Endodermal cell (in vitro differentiated cells): ENCODE results near the gene KCNN3. TPM values are rescaled to one million over a fixed set of nuclear protein-coding genes. Genes with fewer than 3 reads are reported as not detected.

ENCODE experiments used
- DNase-seq: peaks from one replicate; pipeline ENCODE4 v3.0.0-alpha.2; 2017
- H3K27ac ChIP-seq: 2 replicates; pipeline ENCODE4 v1.5.1; 2013; ENCODE audit warnings: mild to moderate bottlenecking, low read depth, low read length, moderate library complexity
- H3K27me3 ChIP-seq: 2 replicates; pipeline ENCODE4 v1.6.1; 2013; ENCODE audit warnings: mild to moderate bottlenecking, low read length, moderate library complexity; ENCODE audit not compliant: insufficient read depth, control insufficient read depth, poor library complexity, severe bottlenecking
- H3K36me3 ChIP-seq: 2 replicates; pipeline ENCODE4 v1.7.0; 2013; ENCODE audit warnings: mild to moderate bottlenecking, low read length, moderate library complexity; ENCODE audit not compliant: control insufficient read depth, insufficient read depth
- H3K4me1 ChIP-seq: one replicate; pipeline ENCODE4 v1.7.0; 2013; ENCODE audit warnings: low read length; ENCODE audit not compliant: control insufficient read depth, insufficient read depth
- H3K4me3 ChIP-seq: 2 replicates; pipeline ENCODE4 v1.5.1; 2013; ENCODE audit warnings: mild to moderate bottlenecking, low read length, moderate library complexity
- H3K9ac ChIP-seq: 2 replicates; pipeline ENCODE4 v1.6.1; 2013; ENCODE audit warnings: mild to moderate bottlenecking, low read length, moderate library complexity; ENCODE audit not compliant: poor library complexity, severe bottlenecking; ENCODE audit errors: extremely low read depth
- H3K9me3 ChIP-seq: 2 replicates; pipeline ENCODE4 v1.6.1; 2013; ENCODE audit warnings: mild to moderate bottlenecking, low read length, moderate library complexity; ENCODE audit not compliant: control insufficient read depth
- H3K27ac Mint-ChIP-seq: 2 replicates; pipeline ENCODE4 v1.8.0; 2020; ENCODE audit warnings: mixed read lengths
- H3K27me3 Mint-ChIP-seq: 2 replicates; pipeline ENCODE4 v1.8.0; 2021; ENCODE audit warnings: mild to moderate bottlenecking, mixed read lengths; ENCODE audit not compliant: insufficient read depth
- H3K36me3 Mint-ChIP-seq: 2 replicates; pipeline ENCODE4 v1.8.0; 2020; ENCODE audit warnings: low read depth, mixed read lengths
- H3K4me1 Mint-ChIP-seq: 2 replicates; pipeline ENCODE4 v1.8.0; 2020; ENCODE audit warnings: mixed read lengths
- H3K4me3 Mint-ChIP-seq: 2 replicates; pipeline ENCODE4 v1.8.0; 2020; ENCODE audit warnings: mild to moderate bottlenecking, moderate library complexity, mixed read lengths
- H3K9me3 Mint-ChIP-seq: 2 replicates; pipeline ENCODE4 v1.8.0; 2020; ENCODE audit warnings: mild to moderate bottlenecking, mixed read lengths
- CTCF ChIP-seq: fragments of 200-600 bp; sonication (generic); conservative IDR thresholded peaks from 2 replicates; pipeline ENCODE4 v1.5.0; 2021; ENCODE audit warnings: antibody characterized with exemption, mild to moderate bottlenecking
- WGBS, 2 experiments: methylation state at CpG; one replicate each; pipeline versions ENCODE4 v1.1.5 to v1.1.7; 2013; ENCODE audit warnings: missing lambda C conversion rate in 2 of 2, mixed read lengths in 1 of 2; ENCODE audit not compliant: insufficient coverage in 1 of 2, insufficient read length in 1 of 2; 5-methylcytosine and 5-hydroxymethylcytosine counted together
- total RNA-seq, 2 donors: library from RNA; stranded (reverse); fragmentation: NEBNext Ultra II Directional in 1 of 2; extraction: Animal tissue kit (Norgen Biotek cat#: 25700) in 1 of 2; gene quantifications; 2 replicates in 1 of 2; 3 replicates in 1 of 2; pipeline ENCODE4 v1.2.1, GENCODE V29; 2021

The KCNN3 gene
- total RNA-seq, 2 donors from 2014 or later = 0.57 to 0.75 TPM

- Histone ChIP-seq H3K36me3 (no peaks in the 10 kb centered on the region), H3K27me3 (no peaks in the 10 kb centered on the region), H3K4me1 (peaks cover 10% of the 10 kb centered on the region), H3K4me3 (no peak overlapping the region), H3K9me3 (no peaks in the 10 kb centered on the region), H3K9ac (no peak overlapping the region), H3K27ac (no peak overlapping the region)
- no peak for DNase-seq
- Mint-ChIP-seq H3K4me1 (peaks cover 26% of the 10 kb centered on the region), H3K27me3 (peaks cover 2% of the 10 kb centered on the region), H3K27ac (no peak overlapping the region), H3K36me3 (no peaks in the 10 kb centered on the region), H3K9me3 (no peaks in the 10 kb centered on the region), H3K4me3 (no peak overlapping the region)
- no peak for TF ChIP-seq CTCF
- 97 to 100% methylated on average over 1 to 2 of the region's 2 CpGs for WGBS, 2 experiments
Measured at GRCh38 chr1:154816937-154817336, 53.1 kb downstream of the KCNN3 start.

- no peaks in the 10 kb centered on the region for H3K36me3 Mint-ChIP-seq
- Histone ChIP-seq H3K27ac (no peak overlapping the region), H3K27me3 (no peaks in the 10 kb centered on the region), H3K9ac (no peak overlapping the region), H3K9me3 (no peaks in the 10 kb centered on the region), H3K36me3 (no peaks in the 10 kb centered on the region), H3K4me3 (no peak overlapping the region), H3K4me1 (peaks cover 10% of the 10 kb centered on the region)
- H3K9me3 Mint-ChIP-seq = no peaks in the 10 kb centered on the region
- no peak for DNase-seq
- H3K27ac Mint-ChIP-seq = no peak overlapping the region
- no peak overlapping the region for H3K4me3 Mint-ChIP-seq
- H3K27me3 Mint-ChIP-seq = peaks cover 2% of the 10 kb centered on the region
- no peak for TF ChIP-seq CTCF
- 73 to 76% methylated on average over 6 of the region's 6 CpGs for WGBS, 2 experiments
- peaks cover 29% of the 10 kb centered on the region for H3K4me1 Mint-ChIP-seq
Measured at GRCh38 chr1:154816369-154816768, 53.7 kb downstream of the KCNN3 start.

GRCh38 chr1:154813846-154814505 is 56.1 kb downstream of the KCNN3 start:
- TF ChIP-seq CTCF = no peak
- Mint-ChIP-seq H3K4me3 (peak overlapping the region; percentile 20), H3K36me3 (no peaks in the 10 kb centered on the region), H3K9me3 (no peaks in the 10 kb centered on the region), H3K4me1 (peaks cover 29% of the 10 kb centered on the region), H3K27ac (peak overlapping the region; percentile 28), H3K27me3 (peaks cover 7% of the 10 kb centered on the region)
- H3K4me3 ChIP-seq = no peak overlapping the region
- H3K4me1 ChIP-seq = peaks cover 10% of the 10 kb centered on the region
- DNase-seq = no peak
- no peak overlapping the region for H3K27ac ChIP-seq
- no peak overlapping the region for H3K9ac ChIP-seq
- WGBS, 2 experiments = 83 to 87% methylated on average over 8 of the region's 8 CpGs
- no peaks in the 10 kb centered on the region for H3K9me3 ChIP-seq
- H3K27me3 ChIP-seq = no peaks in the 10 kb centered on the region
- no peaks in the 10 kb centered on the region for H3K36me3 ChIP-seq
